Esophagus muscularis mucosa (tissue), 4 donors: ENCODE data around the gene ATP1A3. TPM values are rescaled to one million over a fixed set of nuclear protein-coding genes. Genes with fewer than 3 reads are reported as not detected.

ENCODE experiments used
- DNase-seq: peaks from one replicate; pipeline ENCODE4 v3.0.0-alpha.2; 2017; ENCODE audit errors: extremely low spot score
- H3K27ac ChIP-seq, 4 donors: fragments of 200-600 bp; sonication (generic); replicated peaks in 1 of 4; 1 replicate in 3 of 4; 2 replicates in 1 of 4; pipeline ENCODE4 v1.5.1; 2016 to 2019; ENCODE audit warnings: mild to moderate bottlenecking in 1 of 4
- H3K27me3 ChIP-seq, 4 donors: fragments of 200-600 bp; sonication (generic); one replicate each; pipeline versions ENCODE4 v1.5.1 to v1.6.0; 2016 to 2019
- H3K36me3 ChIP-seq, 4 donors: fragments of 200-600 bp; sonication (generic); one replicate each; pipeline ENCODE4 v1.5.1; 2016 to 2019
- H3K4me1 ChIP-seq, 4 donors: fragments of 200-600 bp; sonication (generic); one replicate each; pipeline ENCODE4 v1.5.1; 2016 to 2019
- H3K4me3 ChIP-seq, 4 donors: fragments of 200-600 bp; sonication (generic); 1 replicate in 2 of 4; 2 replicates in 2 of 4; pipeline ENCODE4 v1.5.1; 2016 to 2019; ENCODE audit warnings: mild to moderate bottlenecking in 4 of 4, moderate library complexity in 1 of 4
- H3K9me3 ChIP-seq, 4 donors: fragments of 200-600 bp; sonication (generic); 1 replicate in 3 of 4; 2 replicates in 1 of 4; pipeline ENCODE4 v1.5.1; 2016 to 2019
- CTCF ChIP-seq, 3 experiments: fragments of 200-600 bp in 2 of 3; fragments of 450-650 bp in 1 of 3; sonication (generic) in 2 of 3; IDR thresholded peaks; one replicate each; pipeline ENCODE4 v1.5.1; 2017 to 2019; ENCODE audit warnings: antibody characterized with exemption in 3 of 3, mild to moderate bottlenecking in 2 of 3, moderate library complexity in 1 of 3
- EP300 ChIP-seq: sonication (generic); formaldehyde crosslinking; IDR thresholded peaks from one replicate; pipeline ENCODE4 v1.6.1; 2017; ENCODE audit warnings: antibody characterized with exemption
- POLR2A ChIP-seq: fragments of 450-650 bp; IDR thresholded peaks from one replicate; pipeline ENCODE4 v1.6.1; 2017; ENCODE audit warnings: antibody characterized with exemption, moderate library complexity, mild to moderate bottlenecking, low read depth
- POLR2AphosphoS5 ChIP-seq, 2 donors: sonication (generic); formaldehyde crosslinking; IDR thresholded peaks; one replicate each; pipeline ENCODE4 v1.6.1; 2017; ENCODE audit warnings: antibody characterized with exemption in 2 of 2
- WGBS: methylation state at CpG from one replicate; pipeline ENCODE4 v1.1.5; 2018; 5-methylcytosine and 5-hydroxymethylcytosine counted together
- intact Hi-C: fragments of 100-400 bp; cut with DNase I; formaldehyde crosslinking; loops from one replicate; pipeline ENCODE4 v1.15.1; 2023
- total RNA-seq, 4 donors: library from RNA; depleted of rRNA; stranded (reverse); fragments of >200 nt; gene quantifications; one replicate each; pipeline versions ENCODE4 v1.1.0 to v1.2.1, GENCODE V29; 2016

Gene ATP1A3
- total RNA-seq, 4 donors from 2014 or later, result 2.1 to 4.3 (median 3.5) TPM

GRCh38 chr19:42023943-42024260 lies 29.9 kb upstream of the ATP1A3 start:
- no peak for TF ChIP-seq POLR2AphosphoS5 (IDR thresholded peaks at IDR 0.05)
- no peak for TF ChIP-seq POLR2A
- TF ChIP-seq CTCF (IDR thresholded peaks at IDR 0.05), result no peak
- TF ChIP-seq EP300, result no peak
- H3K4me1 ChIP-seq, result peaks cover 13 to 19% (median 18%) of the 10 kb centered on the region in 4 donors
- no peaks in the 10 kb centered on the region for H3K9me3 ChIP-seq
- no peaks in the 10 kb centered on the region for H3K27me3 ChIP-seq
- intact Hi-C loops, result no loop called here
- H3K4me3 ChIP-seq, result no peak overlapping the region
- H3K36me3 ChIP-seq, result peaks cover 0 to 35% (median 14%) of the 10 kb centered on the region in 4 donors
- H3K27ac ChIP-seq, result no peak overlapping the region
- WGBS, result 90% methylated on average over 4 of the region's 4 CpGs
- DNase-seq, result no peak

- Histone ChIP-seq H3K4me3 (no peak overlapping the region), H3K27ac (no peak overlapping the region), H3K27me3 (no peaks in the 10 kb centered on the region), H3K9me3 (no peaks in the 10 kb centered on the region), H3K36me3 (peaks cover 0 to 40% (median 14%) of the 10 kb centered on the region in 4 donors), H3K4me1 (peaks cover 13 to 19% (median 18%) of the 10 kb centered on the region in 4 donors)
- DNase-seq, result no peak
- 77% methylated on average over 17 of the region's 17 CpGs for WGBS
- TF ChIP-seq CTCF (IDR thresholded peaks at IDR 0.05) (no peak), POLR2AphosphoS5 (IDR thresholded peaks at IDR 0.05) (no peak), EP300 (no peak), POLR2A (no peak)
- intact Hi-C loops, result no loop called here
Observed at GRCh38 chr19:42023121-42023942, 29.3 kb upstream of the ATP1A3 start.

GRCh38 chr19:42022616-42023015 lies 28.6 kb upstream of the ATP1A3 start:
- H3K4me1 ChIP-seq, result peaks cover 13 to 19% (median 18%) of the 10 kb centered on the region in 4 donors
- H3K9me3 ChIP-seq, result no peaks in the 10 kb centered on the region
- no peak overlapping the region for H3K27ac ChIP-seq
- WGBS, result 89% methylated on average over 4 of the region's 5 CpGs
- no peaks in the 10 kb centered on the region for H3K27me3 ChIP-seq
- no peak overlapping the region for H3K4me3 ChIP-seq
- intact Hi-C loops, result no loop called here
- peaks cover 0 to 38% (median 14%) of the 10 kb centered on the region in 4 donors for H3K36me3 ChIP-seq
- no peak for TF ChIP-seq CTCF (IDR thresholded peaks at IDR 0.05)
- no peak for TF ChIP-seq POLR2AphosphoS5 (IDR thresholded peaks at IDR 0.05)
- no peak for TF ChIP-seq POLR2A
- TF ChIP-seq EP300, result no peak
- no peak for DNase-seq

GRCh38 chr19:42021185-42021584 lies 27.2 kb upstream of the ATP1A3 start:
- Histone ChIP-seq H3K4me1 (peaks cover 13 to 19% (median 18%) of the 10 kb centered on the region in 4 donors), H3K36me3 (peaks cover 0 to 34% (median 10%) of the 10 kb centered on the region in 4 donors), H3K9me3 (no peaks in the 10 kb centered on the region), H3K27ac (no peak overlapping the region), H3K27me3 (no peaks in the 10 kb centered on the region), H3K4me3 (no peak overlapping the region)
- intact Hi-C loops, result no loop called here
- DNase-seq, result no peak
- 73% methylated on average over 6 of the region's 15 CpGs for WGBS
- TF ChIP-seq CTCF (IDR thresholded peaks at IDR 0.05) (no peak), EP300 (no peak), POLR2A (no peak), POLR2AphosphoS5 (IDR thresholded peaks at IDR 0.05) (no peak)
